Measurements from ENCODE around the gene PDZD2. TPM values are rescaled to one million over a fixed set of nuclear protein-coding genes. Genes with fewer than 3 reads are reported as not detected.

The PDZD2 gene
- total and polyA plus RNA-seq, 7 donors: 1.2 to 11.7 (median 7.1) TPM

- 93 to 95% methylated on average over 2 of the region's 2 CpGs for WGBS, 2 donors
- peak overlapping the region in 1 of 4 donors; percentile 37 for H3K27ac ChIP-seq
- TF ChIP-seq EP300 (IDR thresholded peaks at IDR 0.05): no peak
- TF ChIP-seq CTCF (IDR thresholded peaks at IDR 0.05): no peak
- no peak for TF ChIP-seq POLR2A (IDR thresholded peaks at IDR 0.05)
- no peak for TF ChIP-seq POLR2AphosphoS5 (IDR thresholded peaks at IDR 0.05)
- H3K27me3 ChIP-seq: no peaks in the 10 kb centered on the region
- intact Hi-C loops (cut with DNase I): no loop called here
- H3K36me3 ChIP-seq: no peaks in the 10 kb centered on the region
- H3K4me1 ChIP-seq: peaks cover 0 to 86% (median 78%) of the 10 kb centered on the region in 4 donors
- no peak overlapping the region for H3K4me3 ChIP-seq
- H3K9me3 ChIP-seq: no peaks in the 10 kb centered on the region
- no peak for DNase-seq
These were observed 516.3 kb downstream of the PDZD2 start for GRCh38 chr5:32155211-32155610.

- WGBS, 2 donors: 82 to 91% methylated on average over 9 of the region's 9 CpGs
- intact Hi-C loops (cut with DNase I): no loop called here
- Histone ChIP-seq H3K36me3 (peaks cover 0 to 4% (median 0%) of the 10 kb centered on the region in 4 donors), H3K4me3 (no peak overlapping the region), H3K9me3 (no peaks in the 10 kb centered on the region), H3K4me1 (peaks cover 0 to 76% (median 69%) of the 10 kb centered on the region in 4 donors), H3K27me3 (no peaks in the 10 kb centered on the region), H3K27ac (no peak overlapping the region)
- DNase-seq: no peak
- TF ChIP-seq POLR2A (IDR thresholded peaks at IDR 0.05) (no peak), POLR2AphosphoS5 (IDR thresholded peaks at IDR 0.05) (no peak)
These were observed 517.7 kb downstream of the PDZD2 start for GRCh38 chr5:32156635-32157034.

- no peak for DNase-seq
- no peak for TF ChIP-seq CTCF (IDR thresholded peaks at IDR 0.05)
- TF ChIP-seq POLR2A (IDR thresholded peaks at IDR 0.05): no peak
- no peak for TF ChIP-seq POLR2AphosphoS5 (IDR thresholded peaks at IDR 0.05)
- no peak for TF ChIP-seq EP300 (IDR thresholded peaks at IDR 0.05)
- Histone ChIP-seq H3K4me3 (no peak overlapping the region), H3K27ac (peak overlapping the region in 1 of 4 donors; percentile 2), H3K9me3 (no peaks in the 10 kb centered on the region), H3K27me3 (no peaks in the 10 kb centered on the region), H3K36me3 (peaks cover 0 to 4% (median 0%) of the 10 kb centered on the region in 4 donors), H3K4me1 (peaks cover 0 to 72% (median 67%) of the 10 kb centered on the region in 4 donors)
- WGBS, 2 donors: 88 to 90% methylated on average over 4 of the region's 4 CpGs
- intact Hi-C loops (cut with DNase I): no loop called here
These were observed 518.1 kb downstream of the PDZD2 start for GRCh38 chr5:32157078-32157477.

GRCh38 chr5:32158679-32158975 lies 519.7 kb downstream of the PDZD2 start:
- H3K27me3 ChIP-seq: no peaks in the 10 kb centered on the region
- H3K27ac ChIP-seq: peak overlapping the region in 3 of 4 donors; percentile 31 to 55 (median 44)
- WGBS, 2 donors: 89 to 91% methylated on average over 2 of the region's 2 CpGs
- TF ChIP-seq CTCF (IDR thresholded peaks at IDR 0.05) (no peak), EP300 (IDR thresholded peaks at IDR 0.05) (no peak), POLR2A (IDR thresholded peaks at IDR 0.05) (no peak), POLR2AphosphoS5 (IDR thresholded peaks at IDR 0.05) (no peak)
- peaks cover 0 to 66% (median 65%) of the 10 kb centered on the region in 4 donors for H3K4me1 ChIP-seq
- no peak overlapping the region for H3K4me3 ChIP-seq
- intact Hi-C loops (cut with DNase I): no loop called here
- DNase-seq: no peak
- peaks cover 0 to 4% (median 0%) of the 10 kb centered on the region in 4 donors for H3K36me3 ChIP-seq
- H3K9me3 ChIP-seq: no peaks in the 10 kb centered on the region

- WGBS, 2 donors: 74 to 76% methylated on average over 2 of the region's 2 CpGs
- Histone ChIP-seq H3K27me3 (no peaks in the 10 kb centered on the region), H3K4me1 (peaks cover 0 to 65% (median 64%) of the 10 kb centered on the region in 4 donors), H3K4me3 (no peak overlapping the region), H3K9me3 (no peaks in the 10 kb centered on the region), H3K36me3 (peaks cover 0 to 4% (median 0%) of the 10 kb centered on the region in 4 donors), H3K27ac (peak overlapping the region in 3 of 4 donors; percentile 20 to 55 (median 31))
- no peak for DNase-seq
- TF ChIP-seq EP300 (IDR thresholded peaks at IDR 0.05) (no peak), POLR2AphosphoS5 (IDR thresholded peaks at IDR 0.05) (no peak), CTCF (IDR thresholded peaks at IDR 0.05) (no peak), POLR2A (IDR thresholded peaks at IDR 0.05) (no peak)
- intact Hi-C loops (cut with DNase I): no loop called here
These were observed 520.6 kb downstream of the PDZD2 start for GRCh38 chr5:32159328-32160072.

All from sigmoid colon (tissue), 7 donors.